Lower leg skin (tissue), 3 donors: ENCODE measurements around the gene SLC25A20.

Experiments
- CTCF ChIP-seq, 3 donors: fragments of 450-650 bp; IDR thresholded peaks; one replicate each; pipeline ENCODE4 v1.5.1; 2016; ENCODE audit warnings: antibody characterized with exemption in 3 of 3, mild to moderate bottlenecking in 3 of 3, moderate library complexity in 2 of 3
- POLR2A ChIP-seq, 2 donors: fragments of 450-650 bp; IDR thresholded peaks; one replicate each; pipeline ENCODE4 v1.6.1; 2016 to 2017; ENCODE audit warnings: antibody characterized with exemption in 2 of 2, mild to moderate bottlenecking in 1 of 2, moderate library complexity in 1 of 2

GRCh38 chr3:48877671-48878070, 21.0 kb downstream of the SLC25A20 start:
- no peak for TF ChIP-seq CTCF (IDR thresholded peaks at IDR 0.05)
- no peak for TF ChIP-seq POLR2A (IDR thresholded peaks at IDR 0.05)
